GM18511 (cell line): ENCODE results near the gene PARP8.
"Not testable (repeated sequence)": the region's sequence is repeated elsewhere in the genome, so short reads cannot be mapped to it uniquely, and the experiment has no call there.

ENCODE experiments used
- ATAC-seq: cut with Tn5 transposase; IDR thresholded peaks from one replicate; pipeline ENCODE4 v1.9.1; 2021; ENCODE audit warnings: mild to moderate bottlenecking, moderate library complexity; ENCODE audit not compliant: unreplicated experiment

PARP8 gene

DNA sequence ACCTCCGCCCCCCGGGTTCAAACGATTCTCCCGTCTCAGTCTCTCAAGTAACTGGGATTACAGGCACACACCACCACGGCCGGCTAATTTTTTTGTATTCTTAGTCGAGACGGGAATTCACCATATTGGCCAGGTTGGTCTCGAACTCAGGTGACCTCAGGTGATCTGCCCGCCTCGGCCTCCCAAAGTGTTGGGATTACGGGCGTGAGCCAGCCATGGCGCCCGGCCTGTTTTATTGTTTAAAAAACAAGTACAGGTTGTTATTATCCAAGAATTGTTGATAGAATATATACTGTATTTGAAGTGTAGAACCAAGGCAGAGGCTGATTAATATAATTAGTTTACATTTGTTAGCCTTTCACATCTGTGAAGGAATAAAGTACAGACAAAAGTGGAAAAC, 8.9 kb downstream of the PARP8 start:
- no peak for ATAC-seq

DNA sequence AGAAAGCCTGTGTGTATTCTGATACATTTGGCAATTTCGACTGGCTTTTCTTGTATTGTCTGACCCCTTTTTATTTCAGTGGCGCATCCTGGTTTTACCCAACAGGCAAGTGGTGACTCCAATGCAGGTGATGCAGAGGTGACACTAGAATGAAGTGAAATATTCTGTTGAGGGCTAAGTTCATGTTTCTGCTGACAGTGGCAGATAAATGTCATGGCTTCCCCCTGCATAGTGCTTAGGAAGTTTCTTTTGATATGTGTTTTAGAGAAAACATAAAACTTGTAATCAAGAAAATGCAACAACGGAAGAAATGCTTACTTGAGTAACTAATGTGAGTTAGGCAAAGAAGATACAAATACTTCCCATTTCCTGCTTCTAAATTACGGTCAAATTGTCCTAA, 13.1 kb downstream of the PARP8 start:
- ATAC-seq = not testable (repeated sequence)

DNA sequence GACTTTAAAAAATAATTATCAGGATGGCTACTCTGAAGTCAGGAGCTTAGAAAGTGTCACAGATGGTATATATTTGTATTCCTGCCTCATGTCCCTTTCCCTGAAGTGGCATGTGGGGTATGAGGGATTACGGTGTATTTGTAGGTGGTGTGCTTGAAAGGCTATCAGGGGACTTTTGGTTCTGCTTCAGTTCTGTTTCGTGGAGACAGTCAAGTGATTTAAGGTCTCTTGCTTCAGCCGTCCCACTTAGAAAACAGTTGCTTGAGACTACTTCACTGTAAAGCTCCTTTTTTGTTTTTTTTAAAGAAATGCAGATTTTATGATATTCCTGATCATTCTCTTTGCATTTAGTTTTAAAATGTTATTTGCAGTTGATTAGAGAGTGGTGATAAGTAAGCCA, 18.3 kb downstream of the PARP8 start:
- peak; percentile 61 for ATAC-seq

DNA sequence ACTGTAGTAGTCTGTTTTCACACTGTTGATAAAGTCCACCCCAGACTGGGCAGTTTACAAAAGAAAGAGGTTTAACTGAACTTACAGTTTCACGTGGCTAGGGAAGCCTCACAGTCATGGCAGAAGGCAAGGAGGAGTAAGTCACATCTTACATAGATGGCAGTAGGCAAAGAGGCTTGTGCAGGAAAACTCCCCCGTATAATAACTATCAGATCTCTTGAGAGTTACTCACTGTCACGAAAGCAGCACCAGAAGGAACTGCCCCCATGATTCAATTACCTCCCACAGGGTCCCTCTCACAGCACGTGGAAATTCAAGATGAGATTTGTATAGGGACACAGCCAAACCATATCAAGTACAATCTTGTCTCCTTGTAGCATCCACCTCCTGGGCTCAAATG, 21.1 kb downstream of the PARP8 start:
- ATAC-seq = no peak

DNA sequence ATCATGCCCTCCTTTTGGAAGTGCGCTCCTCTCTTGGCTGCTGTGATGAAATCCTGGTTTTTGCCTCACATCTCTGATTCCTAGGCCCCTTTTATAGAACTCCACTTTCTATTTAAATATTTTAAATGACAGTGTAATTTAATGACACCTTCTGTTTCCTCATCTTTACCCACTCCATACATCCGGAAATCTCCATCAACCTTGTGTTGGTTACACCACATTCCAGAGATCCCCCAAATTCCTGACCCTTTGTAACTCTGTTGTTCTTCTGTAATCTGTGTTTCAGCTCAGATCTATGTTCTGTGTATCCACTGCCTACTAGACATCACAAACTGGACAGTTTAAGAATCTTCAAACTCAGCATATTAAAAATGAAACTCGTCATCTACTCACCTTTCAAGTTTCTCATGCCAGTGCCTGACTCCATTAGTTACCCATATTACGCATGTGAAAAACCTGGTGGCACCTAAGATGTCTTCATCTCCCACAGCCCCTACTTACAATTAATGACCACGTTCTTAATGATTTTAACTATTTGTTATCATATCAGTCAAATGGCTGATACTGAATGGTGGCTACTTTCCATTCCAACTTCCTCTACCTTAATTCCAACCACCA, 25.1 kb downstream of the PARP8 start:
- no peak for ATAC-seq

DNA sequence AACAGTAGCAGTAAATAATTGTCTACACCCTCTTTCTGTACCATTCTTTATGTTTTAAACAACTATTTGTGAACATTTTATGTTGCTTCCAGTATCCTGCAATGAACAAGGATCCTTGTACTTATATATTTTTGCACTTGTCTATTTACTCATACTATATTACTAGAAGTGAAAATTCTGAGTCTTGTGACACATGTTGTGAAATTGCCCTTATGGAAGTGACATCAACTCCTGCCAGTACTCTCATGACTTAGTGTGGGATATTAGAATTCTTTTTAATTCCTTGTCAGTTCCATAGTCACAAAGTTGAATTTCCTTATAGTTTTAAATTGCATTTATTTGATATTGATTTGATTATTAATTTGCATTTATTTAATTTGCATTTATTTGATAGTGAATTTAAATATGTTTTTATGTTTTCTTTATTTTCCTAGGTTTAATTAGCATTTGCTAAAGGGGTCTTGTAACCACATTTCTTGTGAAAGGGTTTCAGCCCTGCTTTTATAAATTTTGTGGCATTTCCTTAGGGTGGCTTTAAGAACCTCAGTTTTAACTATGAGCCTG, 27.7 kb downstream of the PARP8 start:
- ATAC-seq = no peak

DNA sequence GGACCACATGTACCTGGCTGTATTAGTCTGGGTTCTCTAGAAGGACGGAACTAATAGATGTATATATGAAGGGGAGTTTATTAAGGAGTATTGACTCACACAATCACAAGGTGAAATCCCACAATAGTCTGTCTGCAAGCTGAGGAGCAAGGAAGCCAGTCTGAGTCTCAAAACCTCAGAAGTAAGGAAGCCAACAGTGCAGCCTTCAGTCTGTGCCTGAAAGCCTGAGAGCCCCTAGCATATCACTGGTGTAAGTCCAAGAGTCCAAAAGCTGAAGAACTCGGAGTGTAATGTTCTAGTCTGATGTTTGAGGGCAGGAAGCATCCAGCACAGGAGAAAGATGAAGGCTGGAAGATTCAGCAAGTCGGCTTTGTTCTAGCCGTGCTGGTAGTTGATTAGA, 28.2 kb downstream of the PARP8 start:
- ATAC-seq = not testable (repeated sequence)

DNA sequence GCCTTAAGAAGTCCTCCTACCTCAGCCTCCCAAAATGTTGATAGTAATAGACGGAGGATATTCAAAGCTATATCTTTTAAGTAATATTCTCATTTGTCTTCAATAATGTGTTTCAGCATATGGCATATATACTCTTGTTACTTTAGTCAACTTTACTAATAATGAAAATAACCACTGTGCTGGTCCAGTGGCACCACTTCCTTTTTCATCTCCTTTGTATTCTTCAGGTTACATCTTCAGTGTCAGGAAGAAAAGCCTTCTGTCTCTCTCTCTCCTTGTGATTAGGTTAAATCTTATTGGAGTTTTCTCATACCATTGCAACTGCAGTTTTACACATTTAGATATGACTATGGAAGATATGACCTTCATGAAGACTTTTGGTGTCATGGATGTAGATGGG, 31.3 kb downstream of the PARP8 start:
- ATAC-seq = peak; percentile 86

DNA sequence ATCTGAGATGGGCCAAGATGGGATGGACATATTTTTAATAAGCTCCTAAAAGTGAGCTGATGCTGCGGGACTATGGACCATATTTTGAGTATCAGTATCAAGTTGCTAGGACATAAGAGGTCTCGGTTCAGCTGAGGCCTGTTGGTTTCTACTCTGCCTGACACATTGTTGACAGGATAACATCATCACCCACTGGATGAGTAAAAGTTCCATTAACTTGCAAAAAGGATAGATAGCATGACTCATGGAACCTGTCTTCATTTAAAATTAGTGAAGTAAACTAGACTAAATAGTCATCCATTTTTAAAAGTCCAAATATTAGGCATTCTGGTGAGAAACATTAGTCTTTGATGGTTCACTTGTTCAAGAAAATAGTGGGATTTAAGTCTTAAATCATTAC, 33.3 kb downstream of the PARP8 start:
- ATAC-seq = no peak

DNA sequence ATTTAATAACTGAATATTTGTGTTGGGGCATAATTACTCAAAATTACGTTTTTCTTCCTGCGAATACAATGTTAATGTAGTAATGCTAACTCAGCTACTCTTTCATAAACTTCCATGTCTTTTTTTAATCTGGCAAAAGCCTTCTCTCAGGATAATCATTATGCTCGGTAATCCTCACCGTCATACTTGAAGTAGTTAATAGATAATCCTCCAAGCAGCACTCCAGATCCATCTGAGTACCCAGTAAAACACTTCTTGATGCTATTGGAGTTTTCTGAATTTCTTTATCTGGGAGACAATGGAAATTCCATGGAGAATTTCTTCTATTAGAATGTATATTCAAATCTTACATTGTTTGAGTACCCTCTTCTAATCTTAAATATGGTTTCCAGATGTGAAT, 34.3 kb downstream of the PARP8 start:
- no peak for ATAC-seq

DNA sequence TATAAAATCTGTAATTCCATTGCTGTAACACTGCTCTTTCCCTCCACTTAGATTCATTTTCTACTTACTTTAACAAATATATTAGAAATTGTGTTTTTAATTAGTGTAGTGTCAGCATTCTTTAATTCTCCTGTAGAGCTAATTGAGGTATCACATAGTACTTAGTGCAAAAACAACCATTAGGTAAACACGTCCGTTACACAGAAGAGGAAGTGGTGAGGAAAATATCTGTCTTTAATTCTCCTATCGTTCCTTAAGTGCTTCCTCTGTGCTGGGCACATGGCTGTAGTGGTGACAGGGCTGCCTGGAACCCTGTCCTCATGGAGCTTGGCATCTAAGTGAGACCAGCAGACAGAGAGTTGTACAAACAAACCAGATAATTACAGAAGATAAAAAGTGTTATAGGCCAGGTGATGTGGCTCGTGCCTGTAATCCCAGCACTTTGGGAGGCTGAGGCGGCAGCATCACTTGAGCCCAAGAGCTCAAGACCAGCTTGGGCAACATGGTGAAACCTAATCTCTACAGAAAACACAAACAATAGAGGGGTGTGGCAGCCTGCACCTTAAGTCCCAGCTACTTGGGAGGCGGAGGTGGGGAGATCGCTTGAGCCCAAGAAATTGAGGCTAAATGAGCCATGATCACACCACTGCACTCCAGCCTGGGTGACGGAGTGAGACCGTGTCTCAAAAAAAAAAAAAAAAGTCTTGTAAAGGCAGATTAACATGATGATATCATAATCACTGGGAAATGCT, 36.4 kb downstream of the PARP8 start:
- no peak for ATAC-seq

DNA sequence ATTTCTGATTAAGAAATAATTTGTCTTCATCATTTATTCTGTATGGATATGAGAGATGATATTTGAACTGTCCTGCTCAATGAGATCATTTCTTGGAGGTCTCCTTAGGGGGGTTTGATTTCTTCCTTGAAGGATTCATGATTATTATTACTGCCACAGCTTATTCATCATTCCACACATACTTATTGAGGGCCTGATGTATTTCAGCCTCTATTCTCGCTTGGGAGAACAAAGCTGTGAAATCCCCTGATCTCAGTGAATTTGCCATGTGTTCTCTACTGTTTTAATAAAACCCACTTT, 36.9 kb downstream of the PARP8 start:
- ATAC-seq = no peak

DNA sequence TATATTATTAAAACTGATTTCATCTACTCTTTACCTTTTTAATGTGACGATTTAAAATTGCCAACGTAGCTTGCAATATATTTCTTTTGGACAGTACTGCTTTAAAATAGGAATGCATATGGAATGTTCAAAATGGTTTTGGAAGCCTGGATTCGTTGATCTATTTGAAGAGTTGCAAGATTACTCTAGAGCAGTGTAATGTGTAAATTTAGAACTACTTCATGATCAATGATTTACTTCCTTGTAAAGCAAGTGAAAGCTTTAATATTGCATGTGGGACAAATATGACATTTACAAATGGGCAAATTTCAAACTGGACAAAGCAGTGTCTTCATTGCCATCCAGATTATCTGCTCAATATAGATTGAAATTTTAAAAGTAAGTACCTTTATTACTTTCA, 38.3 kb downstream of the PARP8 start:
- peak; percentile 49 for ATAC-seq

DNA sequence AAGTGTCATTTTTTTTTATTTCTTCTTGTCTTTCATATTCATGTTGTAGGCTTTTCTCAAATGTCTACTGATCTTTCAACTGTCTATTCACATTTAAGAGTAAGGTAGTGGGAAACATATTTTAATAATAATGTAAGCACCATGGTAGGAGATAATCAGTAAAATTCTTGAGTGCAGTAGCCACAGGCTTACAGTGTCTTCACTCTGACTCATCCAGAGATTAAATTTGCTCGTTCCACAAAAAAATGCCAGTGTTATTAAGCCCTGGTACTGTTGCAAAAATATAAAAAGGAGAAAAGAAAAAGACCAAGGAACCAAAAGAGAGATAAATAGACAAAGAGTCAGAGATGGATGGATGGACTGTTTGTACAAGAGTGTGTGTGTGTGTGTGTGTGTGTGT, 43.0 kb downstream of the PARP8 start:
- ATAC-seq = no peak

DNA sequence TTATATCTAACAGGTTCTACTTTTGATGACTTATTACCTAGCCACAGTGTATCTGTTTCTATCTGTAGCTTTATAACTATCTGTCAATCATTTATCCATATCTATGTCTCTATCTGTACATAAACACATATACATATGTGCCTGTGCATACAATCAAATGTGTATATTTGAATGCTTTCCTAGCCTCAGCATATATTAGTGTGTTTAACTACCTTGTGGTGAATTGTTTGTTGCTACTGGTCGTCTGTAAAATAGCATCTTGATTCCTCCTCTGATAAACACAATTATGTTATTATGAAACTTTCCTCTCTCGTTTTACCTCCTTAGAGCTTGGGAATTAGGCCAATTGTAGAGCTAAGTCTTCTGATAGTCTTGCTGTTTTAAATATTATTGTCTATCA, 44.4 kb downstream of the PARP8 start:
- ATAC-seq = peak; percentile 20

DNA sequence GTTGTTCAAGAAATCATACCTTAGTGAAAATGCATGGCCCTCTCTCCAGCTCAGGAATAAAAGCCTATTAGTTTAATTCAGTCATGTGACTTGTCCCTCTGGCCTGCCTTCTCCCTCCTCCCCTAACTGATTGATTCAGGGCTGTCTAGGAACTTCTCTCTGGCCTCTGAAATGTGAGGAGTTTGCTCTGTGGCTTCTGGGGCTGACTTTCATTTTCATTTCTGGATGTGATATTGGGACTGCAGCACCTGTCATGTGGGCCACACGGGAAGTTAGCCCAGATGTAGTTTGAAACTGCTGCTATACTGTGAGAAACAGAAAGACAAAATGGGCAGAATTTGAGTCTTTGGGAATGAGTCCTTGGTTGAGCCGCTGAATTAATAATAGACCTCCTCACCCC, 44.8 kb downstream of the PARP8 start:
- ATAC-seq = peak; percentile 96

DNA sequence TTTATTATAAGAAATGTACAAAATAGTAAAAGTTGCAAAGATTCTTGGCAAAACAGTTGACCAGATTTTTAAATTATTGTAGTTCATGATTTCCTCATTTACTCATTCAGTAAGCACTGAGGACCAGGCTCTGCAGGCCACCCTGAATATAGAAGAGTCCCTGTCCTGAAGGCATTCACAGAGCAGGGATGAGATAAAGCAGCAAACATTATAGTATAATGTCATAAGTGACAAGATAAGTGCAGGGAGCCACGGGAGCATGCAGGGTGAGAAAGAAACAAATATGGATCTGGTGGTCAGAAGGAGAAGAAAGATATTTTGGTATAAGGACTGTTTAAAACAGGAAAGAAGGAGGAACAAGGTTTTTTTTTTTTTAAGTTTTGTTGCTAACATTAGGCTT, 46.0 kb downstream of the PARP8 start:
- no peak for ATAC-seq

DNA sequence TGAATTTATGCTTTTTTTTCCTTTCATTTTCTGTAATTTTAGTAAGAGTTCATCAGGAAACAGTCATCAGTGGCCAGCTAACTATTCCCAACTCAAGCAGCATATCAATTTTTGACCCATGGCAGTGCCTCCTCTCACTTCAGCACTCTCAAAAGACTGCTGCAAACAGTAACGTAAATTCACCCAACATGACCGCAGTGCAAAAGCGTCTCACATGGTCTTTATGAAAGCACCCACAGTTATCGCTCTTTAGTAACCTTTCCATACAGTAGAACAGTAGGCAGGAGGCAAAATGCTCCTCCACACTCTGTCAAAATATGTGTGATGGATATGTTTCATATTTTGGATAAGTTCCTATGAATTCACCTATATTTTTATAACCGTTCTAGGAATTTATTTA, 48.6 kb downstream of the PARP8 start:
- no peak for ATAC-seq

DNA sequence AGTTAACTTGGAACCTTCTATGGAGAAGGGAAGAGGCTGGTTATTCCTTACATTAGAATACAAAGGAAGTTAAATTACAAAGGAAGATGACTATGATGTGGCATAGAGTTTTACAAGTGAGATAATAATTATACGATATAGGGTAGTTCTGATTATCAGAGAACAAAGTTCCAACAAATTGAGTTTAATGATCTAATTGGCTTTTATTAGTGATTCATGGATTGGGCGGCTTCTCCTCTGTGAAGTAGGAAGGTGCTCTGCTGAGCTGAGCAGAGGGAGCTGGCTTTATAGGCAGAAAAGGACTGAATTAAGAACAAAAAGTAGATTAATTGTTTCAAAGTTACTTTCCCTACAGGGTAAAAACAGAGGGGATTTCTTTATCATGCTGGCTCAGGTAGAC, 49.7 kb downstream of the PARP8 start:
- ATAC-seq = no peak

DNA sequence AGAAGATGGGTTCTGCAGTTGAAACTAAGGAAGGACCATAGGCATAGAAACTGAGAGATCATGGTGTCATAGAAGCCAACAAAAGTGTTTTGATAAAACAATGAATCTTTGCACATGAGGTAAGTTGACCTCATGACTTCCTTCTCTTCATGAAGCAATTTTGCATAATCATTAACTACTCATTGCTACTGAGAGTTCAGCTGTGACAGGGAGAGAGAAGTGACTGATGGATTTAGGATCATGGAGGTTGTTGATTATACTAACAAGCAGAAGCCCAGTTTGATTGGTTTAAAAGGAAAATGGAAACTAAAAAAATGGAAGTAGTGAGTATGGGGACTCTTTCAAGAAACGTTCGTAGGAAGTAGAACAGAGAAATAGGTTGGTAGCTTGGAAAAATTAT, 51.2 kb downstream of the PARP8 start:
- peak; percentile 79 for ATAC-seq

DNA sequence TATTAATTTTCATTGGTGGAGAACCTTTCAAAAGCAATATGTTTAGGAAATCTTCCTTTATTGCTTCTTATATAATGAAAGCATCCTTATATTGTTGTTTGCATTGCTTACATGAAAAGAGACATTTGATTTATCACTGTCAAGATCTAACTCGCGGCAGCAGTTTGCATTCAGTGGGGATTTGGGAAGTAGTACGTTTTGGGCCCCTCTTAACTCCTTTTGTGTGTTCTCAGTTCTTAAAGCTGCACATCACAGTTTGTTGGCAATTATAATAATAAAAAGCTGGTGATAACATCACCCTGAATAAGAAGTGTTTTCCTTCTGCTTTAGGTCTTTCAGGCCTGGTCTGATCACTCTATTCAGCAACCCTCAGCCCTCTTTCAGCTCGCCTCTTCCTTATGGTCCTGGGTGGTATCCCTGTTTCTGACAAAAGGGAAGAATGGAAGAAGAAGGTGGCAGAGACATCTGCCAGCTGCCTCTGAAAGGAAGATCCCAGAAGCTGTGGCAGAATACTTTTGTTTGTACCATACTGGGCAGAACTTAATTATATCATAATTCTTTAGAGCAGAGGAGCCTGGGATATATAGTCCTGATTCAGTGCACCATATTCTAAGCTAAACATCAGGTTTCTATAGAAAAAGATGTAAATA, 53.7 kb downstream of the PARP8 start:
- ATAC-seq = no peak

DNA sequence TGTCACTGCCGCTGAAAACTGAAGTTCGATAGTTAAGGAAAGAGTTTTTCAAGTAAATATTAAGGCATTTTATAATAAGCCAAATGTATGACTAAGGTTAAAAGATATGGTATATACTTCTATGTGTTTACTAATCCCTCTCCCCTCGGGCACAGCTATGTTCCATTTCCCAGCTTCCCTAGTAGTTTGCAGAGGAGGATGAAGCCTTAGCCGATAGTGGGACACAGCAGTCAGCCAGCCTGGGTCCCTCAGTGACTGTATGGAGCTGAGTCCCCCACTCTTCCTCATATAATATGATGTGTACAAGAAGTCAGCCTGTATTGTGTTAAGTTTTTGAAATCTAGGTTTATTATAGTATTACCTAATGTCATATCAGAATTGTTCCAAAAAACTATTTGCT, 55.8 kb downstream of the PARP8 start:
- no peak for ATAC-seq
